HG02610 (cell line): ENCODE results near the gene TPM4.

Experiments used
- ATAC-seq: cut with Tn5 transposase; IDR thresholded peaks from one replicate; pipeline ENCODE4 v1.9.1; 2021; ENCODE audit warnings: mild to moderate bottlenecking, moderate library complexity; ENCODE audit not compliant: unreplicated experiment

The TPM4 gene

GRCh38 chr19:16121967-16122366, 45.7 kb downstream of the TPM4 start:
- ATAC-seq, result no peak

- no peak for ATAC-seq
Measured at GRCh38 chr19:16124953-16125352, 48.7 kb downstream of the TPM4 start.

DNA sequence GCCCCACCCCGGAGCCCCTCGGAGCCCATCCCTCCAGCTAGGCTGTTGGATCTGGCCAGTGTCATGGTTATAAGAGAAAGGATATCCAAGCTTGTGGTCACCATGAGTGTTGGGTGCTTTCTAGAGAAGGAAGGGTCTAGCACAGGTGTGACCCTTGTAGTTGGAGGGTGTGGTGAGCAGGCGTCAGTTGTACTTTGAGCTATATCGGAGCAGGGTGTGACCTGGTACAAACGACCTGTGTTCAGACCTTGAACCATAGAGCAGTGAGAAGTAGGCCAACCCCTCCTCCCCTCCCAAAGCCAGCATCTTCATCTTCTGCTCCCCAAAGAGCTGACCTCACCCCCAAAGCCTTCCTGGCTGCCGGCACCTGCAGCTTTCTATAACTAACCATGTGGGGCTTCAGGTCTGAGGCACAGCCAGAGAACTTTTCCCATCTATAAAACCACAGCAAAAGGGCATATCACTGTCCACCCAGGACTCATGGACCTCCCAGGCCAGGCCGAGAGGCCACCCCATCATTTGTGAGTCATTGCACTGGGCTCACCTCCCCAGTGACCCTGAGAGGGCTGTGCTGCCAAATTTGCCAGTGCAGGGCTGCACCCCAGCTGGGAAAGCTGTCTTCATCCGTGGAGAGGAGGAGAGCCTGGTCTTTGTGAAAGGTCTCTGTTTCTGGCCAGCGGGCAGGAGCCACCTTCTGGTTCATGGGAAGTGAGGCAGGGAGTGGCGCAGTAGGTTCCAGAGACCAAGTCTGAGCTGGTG, 49.6 kb downstream of the TPM4 start:
- no peak for ATAC-seq

DNA sequence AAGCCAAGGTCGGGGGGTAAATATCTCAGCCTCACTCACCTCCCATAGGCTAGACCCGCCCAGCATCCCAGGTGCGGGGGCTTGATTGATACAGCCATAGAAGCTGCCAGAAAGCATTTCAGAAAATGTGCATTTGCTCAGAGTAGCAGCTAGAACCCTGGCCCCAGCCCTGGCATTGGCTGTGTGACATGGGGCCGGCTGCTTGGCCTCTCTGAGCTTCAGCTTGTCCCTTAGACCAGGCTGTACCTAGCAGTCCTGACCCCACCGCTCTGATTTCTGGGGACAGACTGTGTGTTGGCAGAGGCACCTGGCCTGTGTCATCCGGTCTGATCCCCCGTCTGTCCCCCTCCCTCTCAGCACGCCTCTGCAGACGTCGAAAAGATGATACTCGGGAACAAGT, 50.8 kb downstream of the TPM4 start:
- ATAC-seq, result no peak

DNA sequence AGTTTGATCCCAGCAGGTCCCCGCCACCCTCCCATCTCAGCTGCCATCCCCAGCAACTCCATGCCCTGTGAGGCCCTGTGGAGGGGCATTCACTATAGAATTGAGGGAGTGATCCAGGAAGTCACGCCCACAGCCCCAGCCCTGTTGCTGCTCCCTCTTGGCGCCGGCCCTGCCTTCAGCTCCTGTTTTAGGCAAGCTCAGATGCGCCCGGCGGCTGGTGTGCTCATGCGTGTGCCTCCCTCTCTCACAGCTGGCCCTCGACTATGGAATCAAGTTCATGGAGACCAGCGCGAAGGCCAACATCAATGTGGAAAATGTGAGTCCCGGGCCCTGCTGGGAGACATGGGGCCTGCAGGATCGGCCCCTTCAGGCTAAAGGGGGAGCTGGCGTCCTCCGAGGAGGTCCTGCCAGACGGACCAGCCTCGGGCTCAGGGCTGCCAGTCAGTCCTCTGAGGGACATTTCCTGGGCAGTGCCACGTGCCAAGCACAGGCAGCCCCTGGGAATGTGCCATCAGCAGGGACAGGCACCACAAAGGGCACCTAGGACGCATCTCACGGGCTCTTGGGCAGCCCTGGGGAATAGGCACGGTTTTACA, 51.6 kb downstream of the TPM4 start:
- no peak for ATAC-seq

DNA sequence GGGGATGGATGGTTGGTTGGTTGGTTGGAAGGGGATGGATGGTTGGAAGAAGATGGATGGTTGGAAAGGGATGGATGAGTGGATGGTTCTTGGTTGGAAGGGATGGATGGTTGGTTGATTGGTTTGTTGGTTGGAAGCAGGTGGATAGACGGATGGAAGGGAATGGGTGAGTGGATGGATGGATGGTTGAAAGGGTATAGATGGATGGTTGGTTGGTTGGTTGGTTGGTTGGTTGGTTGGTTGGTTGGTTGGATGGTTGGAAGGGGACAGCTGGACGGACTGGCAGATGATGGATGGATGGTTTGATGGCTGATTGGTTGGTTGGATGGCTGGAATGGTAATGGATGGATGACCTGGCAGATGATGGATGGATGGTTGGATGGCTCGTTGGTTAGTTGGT, 55.4 kb downstream of the TPM4 start:
- no peak for ATAC-seq

GRCh38 chr19:16133818-16134217, 57.5 kb downstream of the TPM4 start:
- ATAC-seq, result no peak

DNA sequence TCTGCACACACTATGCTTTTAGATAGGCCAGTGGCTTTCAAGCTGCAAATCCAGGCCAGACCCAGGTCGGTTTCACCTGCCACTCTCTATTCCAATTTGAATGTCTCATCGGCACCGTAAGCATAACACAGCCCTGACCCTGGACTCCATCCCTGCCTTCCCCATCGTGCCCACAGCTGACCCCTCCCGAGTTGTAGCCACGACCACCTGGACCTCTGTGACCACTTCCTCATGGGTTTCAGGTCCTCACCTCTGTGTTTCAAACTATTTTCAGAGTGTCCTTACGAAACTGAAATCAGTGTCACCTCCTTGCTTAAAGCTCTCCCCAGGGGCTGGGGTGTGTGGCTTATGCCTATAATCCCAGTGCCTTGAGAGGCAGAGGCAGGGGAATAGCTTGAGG, 58.2 kb downstream of the TPM4 start:
- ATAC-seq, result no peak

GRCh38 chr19:16135430-16136127, 59.3 kb downstream of the TPM4 start:
- no peak for ATAC-seq

DNA sequence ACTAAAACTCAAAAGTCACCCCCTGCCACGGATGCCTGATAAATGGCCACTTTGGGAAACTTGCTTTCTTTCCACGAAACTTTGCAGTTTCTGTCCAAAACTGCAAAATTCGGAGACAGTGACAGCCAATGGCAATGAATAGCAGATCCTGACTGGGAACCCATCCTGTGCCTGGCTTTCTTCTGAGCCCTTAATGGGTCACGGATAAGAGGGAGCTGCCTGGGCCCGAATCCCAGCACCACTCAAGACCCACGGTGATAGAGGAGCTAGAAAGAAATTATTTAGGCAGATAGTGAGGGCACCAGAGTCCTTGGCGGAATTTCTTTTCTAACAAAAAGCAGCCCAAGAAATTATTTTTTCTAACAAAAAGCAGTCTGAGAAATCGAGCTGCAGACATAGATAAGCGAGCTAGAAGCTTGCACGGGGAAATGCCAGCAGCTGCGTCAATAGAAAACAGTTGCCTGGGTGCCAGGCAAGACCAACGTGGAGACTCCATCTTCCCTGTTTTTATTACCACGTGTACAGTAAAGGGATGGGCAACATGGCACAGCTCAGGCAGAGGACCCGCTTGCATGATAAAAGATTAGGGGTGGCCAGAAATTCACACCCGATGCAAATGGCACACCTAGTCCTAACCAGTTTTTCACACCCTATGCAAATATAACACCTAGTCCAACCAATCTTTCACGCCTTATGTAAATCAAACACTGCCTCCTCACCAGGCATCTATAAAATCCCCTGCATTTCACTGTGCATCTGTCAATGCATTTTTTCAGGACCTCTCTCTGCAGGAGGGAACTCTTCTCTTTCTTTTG, 60.1 kb downstream of the TPM4 start:
- ATAC-seq, result no peak

DNA sequence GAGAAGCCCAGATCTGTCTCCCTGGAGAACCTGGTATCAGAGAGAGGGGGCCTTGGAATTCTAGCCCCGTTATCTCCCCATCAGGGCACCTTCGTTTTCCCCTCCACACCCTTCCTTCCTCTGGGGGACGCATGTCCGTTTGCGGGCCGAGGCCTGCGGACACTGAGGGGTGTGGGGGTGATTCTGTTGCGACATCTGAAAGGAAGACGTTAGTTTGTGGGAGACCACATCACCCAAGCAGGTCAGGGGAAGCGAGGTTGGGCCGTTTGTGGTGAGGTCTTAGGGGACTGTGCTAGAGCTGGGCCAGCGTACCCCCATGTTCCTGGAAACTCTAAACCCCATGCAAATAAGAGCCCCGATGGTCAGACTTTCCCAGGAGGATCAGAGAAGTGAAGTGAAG, 63.5 kb downstream of the TPM4 start:
- no peak for ATAC-seq

- no peak for ATAC-seq
Measured at GRCh38 chr19:16141043-16141442, 64.7 kb downstream of the TPM4 start.

- ATAC-seq, result no peak
Measured at GRCh38 chr19:16142032-16142580, 65.8 kb downstream of the TPM4 start.

- ATAC-seq, result peak; percentile 49
Measured at GRCh38 chr19:16143399-16144215, 67.3 kb downstream of the TPM4 start, which contains the start of gene HSH2D. TSS of gene HSH2D (plus strand) at chr19:16143685. CDS start at chr19:16148751, 5,066 bp downstream.

DNA sequence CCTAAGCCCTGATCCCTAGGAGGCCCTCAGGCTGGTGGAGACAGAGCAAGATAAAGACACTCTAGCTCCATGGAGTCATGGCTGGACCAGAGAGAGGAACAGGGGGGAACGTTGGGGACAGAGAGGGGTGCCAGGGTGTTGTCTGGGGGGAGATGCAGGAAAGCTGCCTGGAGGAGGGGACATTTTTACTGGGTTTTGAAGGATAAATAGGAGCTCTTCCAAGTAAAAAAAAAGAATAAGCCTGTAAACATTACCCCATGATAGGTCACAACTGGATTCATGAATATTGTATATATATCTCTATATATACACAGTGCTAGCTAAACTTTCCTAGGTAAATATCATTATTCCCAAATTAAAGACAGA, 67.9 kb downstream of the TPM4 start:
- ATAC-seq, result no peak

DNA sequence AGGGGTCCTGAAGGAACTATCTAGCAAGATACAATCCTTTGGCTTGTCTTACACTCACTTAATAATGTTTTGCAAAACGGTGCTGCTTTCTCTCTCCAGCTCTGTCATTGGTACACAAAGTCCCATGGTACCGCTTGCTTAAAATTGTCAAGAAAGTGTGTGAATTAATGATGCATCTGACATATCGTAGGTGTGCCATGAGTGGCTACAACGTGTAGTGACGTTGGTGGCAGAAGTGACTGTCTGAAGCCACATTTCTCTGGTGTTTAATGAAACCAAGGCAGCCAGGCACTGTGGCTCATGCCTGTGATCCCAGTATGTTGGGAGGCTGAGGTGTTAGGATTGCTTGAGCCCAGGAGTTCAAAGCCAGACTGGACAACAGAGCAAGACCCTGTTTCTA, 69.8 kb downstream of the TPM4 start:
- ATAC-seq, result no peak

GRCh38 chr19:16148443-16149229, 72.3 kb downstream of the TPM4 start:
- no peak for ATAC-seq
